A673 (cell line): ENCODE results near the gene HYCC1.

Experiments
- CTCF ChIP-seq: fragments of 300-800, 200-600 bp; sonication (generic); conservative IDR thresholded peaks from 2 replicates; pipeline ENCODE4 v1.5.1; 2017; ENCODE audit warnings: low read depth, mild to moderate bottlenecking, antibody characterized with exemption, low read length, moderate library complexity, mixed read lengths
- EZH2 ChIP-seq: fragments of 200-600 bp; sonication (generic); IDR thresholded peaks from 2 replicates; pipeline ENCODE4 v1.6.1; 2017; ENCODE audit warnings: borderline replicate concordance, low read depth, mild to moderate bottlenecking, mixed read lengths, antibody characterized with exemption, low read length; ENCODE audit not compliant: poor library complexity, severe bottlenecking

DNA sequence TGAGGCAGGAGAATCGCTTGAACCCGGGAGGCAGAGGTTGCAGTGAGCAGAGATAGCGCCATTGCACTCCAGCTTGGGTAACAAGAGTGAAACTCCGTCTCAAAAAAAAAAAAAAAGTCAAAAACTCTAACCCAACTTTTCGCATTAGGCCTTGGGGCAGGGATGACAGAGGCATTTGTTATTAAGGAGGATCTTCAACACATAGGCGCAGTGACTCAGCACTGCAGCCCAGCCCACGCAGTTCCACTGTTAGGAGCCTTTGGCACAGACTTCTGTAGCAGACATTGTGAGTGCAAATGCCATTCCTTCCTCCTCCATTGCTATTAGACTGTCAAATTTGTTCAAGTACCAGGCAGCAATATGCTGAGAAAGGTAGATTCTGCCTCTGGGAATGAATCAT is 48.5 kb upstream of the HYCC1 start:
- no peak for TF ChIP-seq CTCF
- no peak for TF ChIP-seq EZH2
